ENCODE measurements around the gene S100B.

S100B gene

GRCh38 chr21:46557919-46558392 lies 46.9 kb downstream of the S100B start:
- DNase-seq, result no peak

GRCh38 chr21:46557469-46557868 lies 47.4 kb downstream of the S100B start:
- no peak for DNase-seq

GRCh38 chr21:46556802-46557201 lies 48.1 kb downstream of the S100B start:
- no peak for DNase-seq

- DNase-seq, result no peak
These were observed 49.2 kb downstream of the S100B start for GRCh38 chr21:46555678-46556077.

GRCh38 chr21:46555225-46555617 lies 49.7 kb downstream of the S100B start:
- no peak for DNase-seq

- DNase-seq, result no peak
These were observed 50.3 kb downstream of the S100B start for GRCh38 chr21:46554431-46555224.

- DNase-seq, result no peak
These were observed 50.9 kb downstream of the S100B start for GRCh38 chr21:46553993-46554392.

- DNase-seq, result no peak
These were observed 52.0 kb downstream of the S100B start for GRCh38 chr21:46552865-46553379.

- DNase-seq, result no peak
These were observed 52.6 kb downstream of the S100B start for GRCh38 chr21:46552274-46552673.

GRCh38 chr21:46551636-46552241 lies 53.1 kb downstream of the S100B start:
- no peak for DNase-seq

GRCh38 chr21:46550116-46550941 lies 54.6 kb downstream of the S100B start:
- DNase-seq, result no peak

- DNase-seq, result no peak
These were observed 55.2 kb downstream of the S100B start for GRCh38 chr21:46549650-46550049.
